Measurements from ENCODE around the gene TRIM41. TPM values are rescaled to one million over a fixed set of nuclear protein-coding genes. Genes with fewer than 3 reads are reported as not detected.
A peak's percentile ranks its signal among the peaks of the same experiment; 100 is the strongest.

The TRIM41 gene
- total RNA-seq, 1 experiment from 2014 or later = 34.2 TPM

GRCh38 chr5:181181650-181182565 is 41.2 kb upstream of the TRIM41 start:
- H3K23ac ChIP-seq (ENCODE audit: insufficient read length, low read depth, low read length) = no peak overlapping the region
- H3K36me3 Mint-ChIP-seq (ENCODE audit: insufficient read depth in 1 of 3, low read depth in 3 of 3) = peaks cover 0 to 4% (median 2%) of the 10 kb centered on the region in 3 experiments; a peak in 3 of 7 replicates
- peak; percentile 87 for DNase-seq
- H3K23me2 ChIP-seq (ENCODE audit: insufficient read length, low read depth, low read length, poor library complexity, severe bottlenecking) = no peaks in the 10 kb centered on the region
- peaks cover 7 to 17% of the 10 kb centered on the region in 2 experiments for H3K9me3 Mint-ChIP-seq
- peak; percentile 83 for TF ChIP-seq CTCF (conservative IDR thresholded peaks at IDR 0.05)
- peaks cover 8 to 11% of the 10 kb centered on the region in 2 experiments for H3K4me1 Mint-ChIP-seq
- no peak overlapping the region for H2BK5ac ChIP-seq (ENCODE audit: insufficient read length, low read length)
- H3K27ac Mint-ChIP-seq = no peak overlapping the region
- H3K79me1 ChIP-seq (ENCODE audit: insufficient read depth, low read depth, low read length, poor library complexity, severe bottlenecking) = no peaks in the 10 kb centered on the region
- H4K91ac ChIP-seq (ENCODE audit: insufficient read length, low read depth, low read length) = no peak overlapping the region
- H3K9ac ChIP-seq (ENCODE audit: extremely low read depth, insufficient read length, low read length) = no peak overlapping the region
- no peaks in the 10 kb centered on the region for H3K27me3 ChIP-seq (ENCODE audit: insufficient read depth, low read length)
- WGBS (ENCODE audit: extremely low coverage, insufficient read length, low lambda C conversion rate) = no CpG with 5 or more reads among the region's 25 CpGs
- no peaks in the 10 kb centered on the region for H3K4me1 ChIP-seq (ENCODE audit: insufficient read depth, low read length)
- H3T11ph ChIP-seq (ENCODE audit: low read length) = no peak overlapping the region
- no peak overlapping the region for H2BK120ac ChIP-seq (ENCODE audit: low read depth, low read length, poor library complexity, severe bottlenecking)
- H3K14ac ChIP-seq (ENCODE audit: insufficient read depth, low read length) = no peak overlapping the region
- H3K79me2 ChIP-seq (ENCODE audit: insufficient read depth, low read length) = no peaks in the 10 kb centered on the region
- no peak overlapping the region for H3K4me2 ChIP-seq (ENCODE audit: insufficient read depth, insufficient read length, low read length)
- H4K8ac ChIP-seq (replicated peaks; ENCODE audit: insufficient read length, low read depth, low read length) = no peak overlapping the region
- H3K27me3 Mint-ChIP-seq (ENCODE audit: low read depth) = peaks cover 7% of the 10 kb centered on the region
- H2AK5ac ChIP-seq (ENCODE audit: insufficient read length, low read length) = no peak overlapping the region
- no peak overlapping the region for H4K5ac ChIP-seq (ENCODE audit: insufficient read length, low read depth, low read length)
- no peak overlapping the region for H2AFZ ChIP-seq (ENCODE audit: low read length)
- H2BK20ac ChIP-seq (ENCODE audit: low read depth, low read length, poor library complexity, severe bottlenecking) = no peak overlapping the region
- H3K18ac ChIP-seq (ENCODE audit: insufficient read length, low read depth, low read length) = no peak overlapping the region
- peak overlapping the region; percentile 38 to 68 for H3K4me3 Mint-ChIP-seq
- no peaks in the 10 kb centered on the region for H4K20me1 ChIP-seq (ENCODE audit: control insufficient read depth, insufficient read depth, insufficient read length)
- H2BK15ac ChIP-seq (ENCODE audit: low read depth, low read length) = no peak overlapping the region
- no peaks in the 10 kb centered on the region for H3K9me3 ChIP-seq (ENCODE audit: control insufficient read depth, low read depth, low read length)
- H2BK12ac ChIP-seq (ENCODE audit: insufficient read length, low read depth, low read length) = no peak overlapping the region
- H3K56ac ChIP-seq (ENCODE audit: insufficient read length, low read depth, low read length) = no peak overlapping the region
- H3K27ac ChIP-seq (ENCODE audit: insufficient read length, low read depth, low read length) = no peak overlapping the region
- H3K4ac ChIP-seq (ENCODE audit: low read depth, low read length) = no peak overlapping the region

All from H9 (cell line).